Measurements from ENCODE around the gene ASIP. TPM values are rescaled to one million over a fixed set of nuclear protein-coding genes. Genes with fewer than 3 reads are reported as not detected.

ASIP gene
- total RNA-seq, 1 donor from 2014 or later, result not detected

DNA sequence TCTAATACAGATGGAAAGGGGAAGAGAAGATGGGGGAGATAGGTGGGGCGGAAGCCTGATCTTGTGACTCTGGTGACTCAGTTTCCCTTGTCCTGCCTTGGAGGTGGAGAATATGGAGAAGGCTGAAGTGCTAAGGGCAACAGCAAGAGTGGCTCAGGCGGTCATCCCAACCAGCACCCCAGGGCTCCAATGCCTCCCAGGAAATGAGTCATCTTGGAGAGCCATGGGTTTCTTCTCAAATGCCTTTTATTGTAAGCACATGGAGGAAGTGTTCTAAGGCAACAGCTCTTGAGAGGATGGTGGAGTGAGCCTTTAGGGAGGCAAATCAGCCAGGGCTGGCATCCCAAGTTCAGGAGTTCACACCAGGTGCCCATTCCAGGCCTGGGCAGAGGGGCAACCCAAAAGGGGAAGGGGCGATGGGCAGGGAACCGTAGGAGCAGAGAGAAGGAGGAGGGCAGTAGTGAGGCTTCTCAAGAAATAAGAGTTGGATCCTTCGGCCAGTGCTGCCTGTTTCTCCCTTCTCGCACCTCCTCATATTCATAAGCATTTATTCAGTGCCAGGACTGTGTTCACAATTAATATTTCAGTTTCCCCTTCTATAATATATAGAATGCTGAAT, 75.1 kb downstream of the ASIP start:
- FAIRE-seq (no peak), DNase-seq (ENCODE audit: low read depth) (peak; percentile 29)
- Mint-ChIP-seq H3K4me1 (ENCODE audit: low read depth, unreplicated experiment) (peaks cover 12% of the 10 kb centered on the region), H3K27me3 (ENCODE audit: low read depth, unreplicated experiment) (peaks cover 8% of the 10 kb centered on the region), H3K36me3 (ENCODE audit: low read depth, unreplicated experiment) (no peaks in the 10 kb centered on the region), H3K4me3 (ENCODE audit: unreplicated experiment) (no peak overlapping the region), H3K9me3 (ENCODE audit: unreplicated experiment) (no peaks in the 10 kb centered on the region), H3K27ac (ENCODE audit: unreplicated experiment) (no peak overlapping the region)
- H3K4me1 ChIP-seq (ENCODE audit: insufficient read depth, low read length), result peaks cover 14% of the 10 kb centered on the region
- H3K36me3 ChIP-seq (ENCODE audit: insufficient read depth, low read length), result no peaks in the 10 kb centered on the region
- H3K9ac ChIP-seq (ENCODE audit: low read length), result no peak overlapping the region
- no peak overlapping the region for H2AFZ ChIP-seq (ENCODE audit: low read depth, low read length)
- H3K4me3 ChIP-seq (ENCODE audit: insufficient read depth, low read depth, low read length), result no peak overlapping the region
- H3K79me2 ChIP-seq (ENCODE audit: insufficient read depth, low read length), result no peaks in the 10 kb centered on the region
- H3K27me3 ChIP-seq (ENCODE audit: insufficient read depth, low read length), result no peaks in the 10 kb centered on the region
- no peak overlapping the region for H3K4me2 ChIP-seq (ENCODE audit: low read length)
- H3K9me3 ChIP-seq (ENCODE audit: insufficient read depth, low read depth, low read length), result no peaks in the 10 kb centered on the region
- H4K20me1 ChIP-seq (ENCODE audit: insufficient read depth, low read length), result no peaks in the 10 kb centered on the region
- TF ChIP-seq, protein P1, sequence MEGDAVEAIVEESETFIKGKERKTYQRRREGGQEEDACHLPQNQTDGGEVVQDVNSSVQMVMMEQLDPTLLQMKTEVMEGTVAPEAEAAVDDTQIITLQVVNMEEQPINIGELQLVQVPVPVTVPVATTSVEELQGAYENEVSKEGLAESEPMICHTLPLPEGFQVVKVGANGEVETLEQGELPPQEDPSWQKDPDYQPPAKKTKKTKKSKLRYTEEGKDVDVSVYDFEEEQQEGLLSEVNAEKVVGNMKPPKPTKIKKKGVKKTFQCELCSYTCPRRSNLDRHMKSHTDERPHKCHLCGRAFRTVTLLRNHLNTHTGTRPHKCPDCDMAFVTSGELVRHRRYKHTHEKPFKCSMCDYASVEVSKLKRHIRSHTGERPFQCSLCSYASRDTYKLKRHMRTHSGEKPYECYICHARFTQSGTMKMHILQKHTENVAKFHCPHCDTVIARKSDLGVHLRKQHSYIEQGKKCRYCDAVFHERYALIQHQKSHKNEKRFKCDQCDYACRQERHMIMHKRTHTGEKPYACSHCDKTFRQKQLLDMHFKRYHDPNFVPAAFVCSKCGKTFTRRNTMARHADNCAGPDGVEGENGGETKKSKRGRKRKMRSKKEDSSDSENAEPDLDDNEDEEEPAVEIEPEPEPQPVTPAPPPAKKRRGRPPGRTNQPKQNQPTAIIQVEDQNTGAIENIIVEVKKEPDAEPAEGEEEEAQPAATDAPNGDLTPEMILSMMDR (IDR thresholded peaks at IDR 0.05; ENCODE audit: insufficient read depth, low read depth, low read length), result no peak
- no peak for TF ChIP-seq EZH2 (IDR thresholded peaks at IDR 0.05; ENCODE audit: insufficient read depth, low read length)
- H3K27ac ChIP-seq (ENCODE audit: low read depth, low read length), result no peak overlapping the region

Other genes with a start within 250 kb of the ASIP start
- gene RALY, start 247.5 kb upstream of the ASIP start, total RNA-seq, result 90.5 and 105 TPM in 2 replicates
- gene EIF2S2, start 129.2 kb upstream of the ASIP start, total RNA-seq, result 122 and 125 TPM in 2 replicates
- gene AHCY, start 61.9 kb downstream of the ASIP start, total RNA-seq, result 172 and 203 TPM in 2 replicates
- gene ITCH, start 121.8 kb downstream of the ASIP start, total RNA-seq, result 73.6 and 79.0 TPM in 2 replicates